Neural cell (in vitro differentiated cells): ENCODE results near the gene PRSS21. TPM values are rescaled to one million over a fixed set of nuclear protein-coding genes. Genes with fewer than 3 reads are reported as not detected.

Source experiments
- H2AFZ ChIP-seq: fragments of 200-600, 300-800 bp; sonication (generic), shearing (Covaris generic); 2 replicates; pipeline ENCODE4 v1.6.0; 2014; ENCODE audit warnings: low read depth, mild to moderate bottlenecking, antibody characterized with exemption, low read length, moderate library complexity
- H3F3A ChIP-seq: fragments of 200-600 bp; shearing (Covaris generic); 2 replicates; pipeline ENCODE4 v1.6.1; 2016; ENCODE audit warnings: mild to moderate bottlenecking, moderate library complexity, mixed read lengths, antibody characterized with exemption, low read length; ENCODE audit not compliant: insufficient read depth, poor library complexity, severe bottlenecking
- H3K27ac ChIP-seq: fragments of 200-600, 300-800 bp; sonication (generic), shearing (Covaris generic); 2 replicates; pipeline ENCODE4 v1.5.1; 2014; ENCODE audit warnings: mild to moderate bottlenecking, low read length, moderate library complexity
- H3K27me3 ChIP-seq: fragments of 300-800, 200-600 bp; sonication (generic), shearing (Covaris generic); 2 replicates; pipeline ENCODE4 v1.6.0; 2014; ENCODE audit warnings: mild to moderate bottlenecking, low read depth, low read length, moderate library complexity; ENCODE audit not compliant: insufficient read depth
- H3K36me3 ChIP-seq: fragments of 300-800, 200-600 bp; sonication (generic), shearing (Covaris generic); 2 replicates; pipeline ENCODE4 v1.5.1; 2014; ENCODE audit warnings: mild to moderate bottlenecking, antibody characterized with exemption, low read length, moderate library complexity; ENCODE audit not compliant: insufficient read depth
- H3K4me2 ChIP-seq: fragments of 300-800, 200-600 bp; sonication (generic), shearing (Covaris generic); 2 replicates; pipeline ENCODE4 v1.6.0; 2014; ENCODE audit warnings: mild to moderate bottlenecking, low read length
- H3K4me3 ChIP-seq: fragments of 300-800, 200-600 bp; sonication (generic), shearing (Covaris generic); 2 replicates; pipeline ENCODE4 v1.5.1; 2014; ENCODE audit warnings: mild to moderate bottlenecking, low read length, moderate library complexity
- H3K79me2 ChIP-seq: fragments of 200-600 bp; shearing (Covaris generic); replicated peaks from 2 replicates; pipeline ENCODE4 v1.6.0; 2014; ENCODE audit warnings: mild to moderate bottlenecking, low read length, moderate library complexity; ENCODE audit not compliant: insufficient read depth
- H3K9ac ChIP-seq: fragments of 300-800, 200-600 bp; sonication (generic), shearing (Covaris generic); 2 replicates; pipeline ENCODE4 v1.6.1; 2016; ENCODE audit warnings: mild to moderate bottlenecking, low read length, mixed read lengths
- H3K9me2 ChIP-seq: fragments of 200-600 bp; shearing (Covaris generic); 2 replicates; pipeline ENCODE4 v1.6.1; 2016; ENCODE audit warnings: mild to moderate bottlenecking, low read length, mixed read lengths; ENCODE audit not compliant: insufficient read depth
- H3K9me3 ChIP-seq: fragments of 200-600, 300-800 bp; sonication (generic), shearing (Covaris generic); 2 replicates; pipeline ENCODE4 v1.6.1; 2016; ENCODE audit warnings: mild to moderate bottlenecking, mixed run types, low read length, moderate library complexity, mixed read lengths
- H4K20me1 ChIP-seq: fragments of 200-600 bp; shearing (Covaris generic); 2 replicates; pipeline ENCODE4 v1.6.1; 2016; ENCODE audit warnings: mild to moderate bottlenecking, mixed run types; ENCODE audit not compliant: insufficient read depth
- CTCF ChIP-seq: fragments of 450-650 bp; IDR thresholded peaks from 2 replicates; pipeline ENCODE4 v1.5.1; 2014; ENCODE audit warnings: antibody characterized with exemption, mild to moderate bottlenecking, moderate library complexity; ENCODE audit not compliant: poor library complexity, severe bottlenecking
- EP300 ChIP-seq: fragments of 450-650 bp; conservative IDR thresholded peaks from 2 replicates; pipeline ENCODE4 v1.6.1; 2014; ENCODE audit warnings: antibody characterized with exemption, mild to moderate bottlenecking, moderate library complexity; ENCODE audit not compliant: poor library complexity, severe bottlenecking
- EZH2 ChIP-seq: fragments of 200-600, 300-800 bp; shearing (Covaris generic), sonication (generic); IDR thresholded peaks from 2 replicates; pipeline ENCODE4 v1.6.1; 2014; ENCODE audit warnings: antibody characterized with exemption, low read length, borderline replicate concordance, mild to moderate bottlenecking; ENCODE audit not compliant: insufficient read depth, poor library complexity, severe bottlenecking
- MXI1 ChIP-seq: fragments of 450-650 bp; conservative IDR thresholded peaks from 2 replicates; pipeline ENCODE4 v1.6.1; 2014; ENCODE audit warnings: antibody characterized with exemption, mild to moderate bottlenecking; ENCODE audit not compliant: poor library complexity, severe bottlenecking
- POLR2AphosphoS5 ChIP-seq: IDR thresholded peaks from 2 replicates; pipeline ENCODE4 v1.6.1; 2012
- RAD21 ChIP-seq: fragments of 450-650 bp; conservative IDR thresholded peaks from 2 replicates; pipeline ENCODE4 v1.6.1; 2014; ENCODE audit warnings: antibody characterized with exemption, mild to moderate bottlenecking, moderate library complexity
- REST ChIP-seq: IDR thresholded peaks from 2 replicates; pipeline ENCODE4 v1.6.1; 2012; ENCODE audit warnings: borderline replicate concordance
- SMC3 ChIP-seq: fragments of 450-650 bp; conservative IDR thresholded peaks from 2 replicates; pipeline ENCODE4 v1.6.1; 2014; ENCODE audit warnings: antibody characterized with exemption, mild to moderate bottlenecking, moderate library complexity; ENCODE audit not compliant: poor library complexity
- TAF1 ChIP-seq: IDR thresholded peaks from 2 replicates; pipeline ENCODE4 v1.6.1; 2012; ENCODE audit warnings: low read depth
- polyA plus RNA-seq: library from polyadenylated mRNA; depleted of rRNA; stranded (reverse); fragments of >200 nt; gene quantifications from 2 replicates; pipeline ENCODE4 v1.2.3, GENCODE V29; 2014

Gene PRSS21
- polyA plus RNA-seq, 1 donor from 2014 or later, result not detected

GRCh38 chr16:2833776-2834175, 16.7 kb downstream of the PRSS21 start:
- Histone ChIP-seq H3K79me2 (no peaks in the 10 kb centered on the region), H3K9ac (no peak overlapping the region), H2AFZ (no peak overlapping the region), H3K9me3 (no peaks in the 10 kb centered on the region), H3K27me3 (no peaks in the 10 kb centered on the region), H4K20me1 (no peaks in the 10 kb centered on the region), H3K36me3 (no peaks in the 10 kb centered on the region), H3K27ac (no peak overlapping the region), H3K4me2 (no peak overlapping the region), H3K4me3 (no peak overlapping the region), H3K9me2 (no peaks in the 10 kb centered on the region), H3F3A (no peaks in the 10 kb centered on the region)
- TF ChIP-seq POLR2AphosphoS5, result no peak
- no peak for TF ChIP-seq REST
- TF ChIP-seq CTCF, result no peak

GRCh38 chr16:2834968-2835367, 17.9 kb downstream of the PRSS21 start:
- Histone ChIP-seq H3K27me3 (no peaks in the 10 kb centered on the region), H3K79me2 (no peaks in the 10 kb centered on the region), H3K27ac (no peak overlapping the region), H3K36me3 (no peaks in the 10 kb centered on the region), H3K4me2 (no peak overlapping the region), H2AFZ (no peak overlapping the region), H4K20me1 (no peaks in the 10 kb centered on the region), H3F3A (no peaks in the 10 kb centered on the region), H3K9me3 (no peaks in the 10 kb centered on the region), H3K9ac (no peak overlapping the region), H3K9me2 (no peaks in the 10 kb centered on the region), H3K4me3 (no peak overlapping the region)
- no peak for TF ChIP-seq TAF1
- TF ChIP-seq EP300, result no peak
- no peak for TF ChIP-seq RAD21
- no peak for TF ChIP-seq MXI1
- no peak for TF ChIP-seq EZH2
- TF ChIP-seq REST, result no peak
- TF ChIP-seq POLR2AphosphoS5, result no peak
- TF ChIP-seq SMC3, result no peak
- no peak for TF ChIP-seq CTCF
